SU-DHL-6 (cell line): ENCODE data around the gene CRISPLD2.

Experiments
- H2AFZ ChIP-seq: fragments of 200-600 bp; sonication (generic); 2 replicates; pipeline ENCODE4 v1.6.1; 2014; ENCODE audit warnings: low read depth, mild to moderate bottlenecking, moderate library complexity, mixed read lengths, antibody characterized with exemption, low read length; ENCODE audit not compliant: severe bottlenecking
- H3F3A ChIP-seq: fragments of 200-600 bp; shearing (Covaris generic); 2 replicates; pipeline ENCODE4 v1.6.0; 2016; ENCODE audit warnings: antibody characterized with exemption, mild to moderate bottlenecking; ENCODE audit not compliant: insufficient read depth
- H3K27ac ChIP-seq: fragments of 200-600 bp; sonication (generic); 2 replicates; pipeline ENCODE4 v1.5.1; 2016; ENCODE audit warnings: low read depth, mild to moderate bottlenecking, low read length, moderate library complexity, mixed read lengths
- H3K27me3 ChIP-seq: fragments of 200-600 bp; sonication (generic), shearing (Covaris generic); 2 replicates; pipeline ENCODE4 v1.6.0; 2014; ENCODE audit warnings: mild to moderate bottlenecking, low read length
- H3K36me3 ChIP-seq: fragments of 200-600 bp; sonication (generic); 2 replicates; pipeline ENCODE4 v1.6.1; 2014; ENCODE audit warnings: mild to moderate bottlenecking, low read length, mixed read lengths
- H3K4me2 ChIP-seq: fragments of 300-600, 200-600 bp; shearing (Covaris generic), sonication (generic); 2 replicates; pipeline ENCODE4 v1.6.0; 2014; ENCODE audit warnings: low read length, low read depth, mild to moderate bottlenecking; ENCODE audit not compliant: poor library complexity, severe bottlenecking
- H3K4me3 ChIP-seq: fragments of 200-600 bp; sonication (generic); 2 replicates; pipeline ENCODE4 v1.5.1; 2014; ENCODE audit warnings: antibody characterized with exemption, low read length, mild to moderate bottlenecking, mixed read lengths; ENCODE audit not compliant: insufficient read depth, poor library complexity, severe bottlenecking
- H3K79me2 ChIP-seq: fragments of 200-600 bp; sonication (generic); 2 replicates; pipeline ENCODE4 v1.6.1; 2014; ENCODE audit warnings: mild to moderate bottlenecking, low read length, moderate library complexity; ENCODE audit not compliant: insufficient read depth
- H3K9ac ChIP-seq: fragments of 200-600 bp; sonication (generic); 2 replicates; pipeline ENCODE4 v1.7.0; 2014; ENCODE audit warnings: mild to moderate bottlenecking, low read length
- H3K9me2 ChIP-seq: fragments of 200-600 bp; sonication (generic); replicated peaks from 2 replicates; pipeline ENCODE4 v1.6.1; 2014; ENCODE audit warnings: low read length; ENCODE audit not compliant: insufficient read depth
- H3K9me3 ChIP-seq: fragments of 200-600 bp; sonication (generic); 2 replicates; pipeline ENCODE4 v1.6.1; 2014; ENCODE audit warnings: low read length, mixed read lengths; ENCODE audit not compliant: insufficient read depth
- H4K20me1 ChIP-seq: fragments of 200-600 bp; sonication (generic); 2 replicates; pipeline ENCODE4 v1.6.1; 2014; ENCODE audit warnings: low read depth, mild to moderate bottlenecking, antibody characterized with exemption, low read length, moderate library complexity, mixed read lengths
- CTCF ChIP-seq: fragments of 200-600 bp; sonication (generic); IDR thresholded peaks from one replicate; pipeline ENCODE4 v1.5.1; 2017; ENCODE audit warnings: antibody characterized with exemption, mild to moderate bottlenecking, low read length, moderate library complexity; ENCODE audit not compliant: insufficient read depth, poor library complexity, severe bottlenecking
- EZH2phosphoT487 ChIP-seq: fragments of 200-600 bp; sonication (generic), shearing (Covaris generic); conservative IDR thresholded peaks from 2 replicates; pipeline ENCODE4 v1.6.1; 2018; ENCODE audit warnings: mild to moderate bottlenecking, antibody characterized with exemption, low read length, moderate library complexity, mixed read lengths

Gene CRISPLD2

GRCh38 chr16:84887207-84887606, 67.4 kb downstream of the CRISPLD2 start:
- H4K20me1 ChIP-seq = no peaks in the 10 kb centered on the region
- H3K4me3 ChIP-seq = no peak overlapping the region
- H3K79me2 ChIP-seq = no peaks in the 10 kb centered on the region
- H3K9me3 ChIP-seq = no peaks in the 10 kb centered on the region
- no peaks in the 10 kb centered on the region for H3F3A ChIP-seq
- no peak overlapping the region for H2AFZ ChIP-seq
- no peaks in the 10 kb centered on the region for H3K27me3 ChIP-seq
- H3K36me3 ChIP-seq = no peaks in the 10 kb centered on the region
- no peak overlapping the region for H3K4me2 ChIP-seq
- H3K27ac ChIP-seq = no peak overlapping the region
- no peak overlapping the region for H3K9ac ChIP-seq
- TF ChIP-seq EZH2phosphoT487 = no peak
- TF ChIP-seq CTCF = no peak
- no peaks in the 10 kb centered on the region for H3K9me2 ChIP-seq

- Histone ChIP-seq H3K9me3 (no peaks in the 10 kb centered on the region), H3K79me2 (no peaks in the 10 kb centered on the region), H3K4me3 (no peak overlapping the region), H4K20me1 (no peaks in the 10 kb centered on the region), H3K9ac (no peak overlapping the region), H3K27ac (no peak overlapping the region), H3K27me3 (no peaks in the 10 kb centered on the region), H3K4me2 (no peak overlapping the region), H2AFZ (no peak overlapping the region), H3K9me2 (no peaks in the 10 kb centered on the region), H3F3A (no peaks in the 10 kb centered on the region), H3K36me3 (no peaks in the 10 kb centered on the region)
- TF ChIP-seq CTCF (no peak), EZH2phosphoT487 (no peak)
Measured at GRCh38 chr16:84888450-84888849, 68.7 kb downstream of the CRISPLD2 start.

- Histone ChIP-seq H2AFZ (no peak overlapping the region), H3K9me2 (no peaks in the 10 kb centered on the region), H3K4me3 (no peak overlapping the region), H3K27me3 (no peaks in the 10 kb centered on the region), H3K27ac (no peak overlapping the region), H3K79me2 (no peaks in the 10 kb centered on the region), H3K9ac (no peak overlapping the region), H3K36me3 (no peaks in the 10 kb centered on the region), H3K4me2 (no peak overlapping the region), H3K9me3 (no peaks in the 10 kb centered on the region), H3F3A (no peaks in the 10 kb centered on the region), H4K20me1 (no peaks in the 10 kb centered on the region)
- TF ChIP-seq EZH2phosphoT487 = no peak
- no peak for TF ChIP-seq CTCF
Measured at GRCh38 chr16:84889066-84889465, 69.3 kb downstream of the CRISPLD2 start.

- TF ChIP-seq CTCF (no peak), EZH2phosphoT487 (no peak)
- Histone ChIP-seq H2AFZ (no peak overlapping the region), H3K4me3 (no peak overlapping the region), H3K36me3 (no peaks in the 10 kb centered on the region), H3K9me2 (no peaks in the 10 kb centered on the region), H3K79me2 (no peaks in the 10 kb centered on the region), H4K20me1 (no peaks in the 10 kb centered on the region), H3F3A (no peaks in the 10 kb centered on the region), H3K9ac (no peak overlapping the region), H3K27me3 (no peaks in the 10 kb centered on the region), H3K9me3 (no peaks in the 10 kb centered on the region), H3K4me2 (no peak overlapping the region), H3K27ac (no peak overlapping the region)
Measured at GRCh38 chr16:84890427-84890826, 70.6 kb downstream of the CRISPLD2 start.
